K562 (cell line): Measurements from ENCODE around the gene RPTOR. TPM values are rescaled to one million over a fixed set of nuclear protein-coding genes. Genes with fewer than 3 reads are reported as not detected.

Source experiments
- ATAC-seq: fragments of 200-7000 bp; cut with Tn5 transposase; 3 replicates; pipeline ENCODE4 v1.9.1; 2020; ENCODE audit warnings: moderate library complexity
- BruUV-seq: library from RNA; stranded (reverse); fragments of 400-500 nt; replicated peaks from 2 replicates; lab custom pipeline; 2021; lab: Mats Ljungman, UMichigan
- CTCF ChIA-PET: fragments of 300-600 bp; formaldehyde crosslinking; extraction: SDS; loops from one replicate; lab custom pipeline; 2021; ENCODE audit warnings: low intra/inter-chr PET ratio; lab: Yijun Ruan, JAX
- POLR2A ChIA-PET: fragments of 300-600, 350-650 bp; sonication (Branson Sonifier 250); formaldehyde crosslinking; extraction: SDS; loops from one replicate; lab custom pipeline; 2021; ENCODE audit warnings: antibody characterized with exemption, inconsistent platforms; lab: Yijun Ruan, JAX
- DNase-seq, 4 experiments: peaks; one replicate each; pipeline versions ENCODE4 v3.0.0 to v3.0.0-alpha.2; 2011 to 2018; ENCODE audit warnings: low spot score in 3 of 4, mixed read lengths in 3 of 4; ENCODE audit errors: extremely low read depth in 1 of 4
- FAIRE-seq: peaks from 2 replicates; lab custom pipeline; 2011; peaks lifted over from hg19 to GRCh38; lab: Jason Lieb, UNC
- H2AFZ ChIP-seq: 2 replicates; pipeline ENCODE4 v1.6.0; 2011; ENCODE audit warnings: low read depth, low read length, control low read depth, inconsistent platforms
- H3K27ac ChIP-seq: fragments of 200-600 bp; 3 replicates; pipeline ENCODE4 v1.8.0; 2011; ENCODE audit warnings: low read depth, mild to moderate bottlenecking, control low read depth, inconsistent platforms, low read length, moderate library complexity, mixed read lengths; ENCODE audit errors: extremely low read depth
- H3K27me3 ChIP-seq, 2 experiments: fragments of 300-600 bp in 1 of 2; 2 replicates in 1 of 2; 3 replicates in 1 of 2; pipeline versions ENCODE4 v1.6.0 to v1.8.0; 2011; ENCODE audit warnings: inconsistent platforms in 2 of 2, low read length in 2 of 2, mild to moderate bottlenecking in 1 of 2, mixed read lengths in 1 of 2, moderate library complexity in 1 of 2; ENCODE audit not compliant: control insufficient read depth in 2 of 2, insufficient read depth in 2 of 2
- H3K36me3 ChIP-seq: fragments of 300-600 bp; 3 replicates; pipeline ENCODE4 v1.8.0; 2011; ENCODE audit warnings: mild to moderate bottlenecking, low read length, inconsistent platforms; ENCODE audit not compliant: control insufficient read depth, insufficient read depth
- H3K4me1 ChIP-seq, 2 experiments: fragments of 200-600 bp in 1 of 2; replicated peaks in 1 of 2; 2 replicates in 1 of 2; 3 replicates in 1 of 2; pipeline versions ENCODE4 v1.5.1 to v1.8.0; 2011; ENCODE audit warnings: inconsistent platforms in 2 of 2, low read length in 2 of 2, mild to moderate bottlenecking in 1 of 2, mixed read lengths in 1 of 2, moderate library complexity in 1 of 2; ENCODE audit not compliant: control insufficient read depth in 2 of 2, insufficient read depth in 2 of 2
- H3K4me2 ChIP-seq: 2 replicates; pipeline ENCODE4 v1.6.1; 2011; ENCODE audit warnings: low read length, control low read depth, inconsistent platforms, mixed read lengths; ENCODE audit not compliant: insufficient read depth
- H3K4me3 ChIP-seq: fragments of 200-600 bp; sonication (generic), shearing (Covaris generic); 2 replicates; pipeline ENCODE4 v1.5.1; 2016; ENCODE audit warnings: control low read depth, inconsistent platforms
- H3K79me2 ChIP-seq: fragments of 200-600 bp; 3 replicates; pipeline ENCODE4 v1.8.0; 2011; ENCODE audit warnings: low read length, inconsistent platforms; ENCODE audit not compliant: control insufficient read depth, insufficient read depth
- H3K9ac ChIP-seq, 2 experiments: 2 replicates each; pipeline versions ENCODE4 v1.6.0 to v1.6.1; 2011; ENCODE audit warnings: low read depth in 2 of 2, low read length in 2 of 2, control low read depth in 1 of 2, inconsistent platforms in 1 of 2, mild to moderate bottlenecking in 1 of 2, mixed read lengths in 1 of 2; ENCODE audit not compliant: insufficient read depth in 1 of 2
- H3K9me1 ChIP-seq: one replicate; pipeline ENCODE4 v1.6.0; 2011; ENCODE audit warnings: inconsistent platforms, mild to moderate bottlenecking, low read length, moderate library complexity; ENCODE audit not compliant: control insufficient read depth, insufficient read depth
- H3K9me3 ChIP-seq: replicated peaks from 2 replicates; pipeline ENCODE4 v1.5.1; 2011; ENCODE audit warnings: low read depth, low read length, inconsistent platforms; ENCODE audit not compliant: control insufficient read depth, insufficient read depth
- H4K20me1 ChIP-seq: replicated peaks from 2 replicates; pipeline ENCODE4 v1.6.1; 2011; ENCODE audit warnings: low read length, inconsistent platforms, mixed read lengths; ENCODE audit not compliant: control insufficient read depth, insufficient read depth
- ARNT ChIP-seq, 2 experiments: fragments of 450-650 bp; IDR thresholded peaks; 2 replicates each; pipeline ENCODE4 v1.6.1; 2016; ENCODE audit warnings: mild to moderate bottlenecking in 1 of 2
- HNRNPH1 ChIP-seq: fragments of 200-400 bp; formaldehyde crosslinking; optimal IDR thresholded peaks from 2 replicates; pipeline ENCODE3; 2017; ENCODE audit warnings: low read depth, mild to moderate bottlenecking, low read length, moderate library complexity
- SAFB2 ChIP-seq: fragments of 200-400 bp; formaldehyde crosslinking; IDR thresholded peaks from 2 replicates; pipeline ENCODE4 v1.6.1; 2018; ENCODE audit warnings: borderline replicate concordance, low read length, low read depth, moderate library complexity; ENCODE audit not compliant: severe bottlenecking
- ZNF140 ChIP-seq: fragments of 250-450 bp; sonication (Bioruptor Pico); IDR thresholded peaks from 2 replicates; pipeline ENCODE4 v1.8.0; 2021; ENCODE audit warnings: moderate library complexity, mild to moderate bottlenecking, inconsistent platforms
- WGBS: fragments of 100-300 bp; shearing (Covaris generic); methylation state at CpG from one replicate; pipeline ENCODE4 v1.1.6; 2016; ENCODE audit warnings: low coverage, mixed read lengths; ENCODE audit not compliant: insufficient coverage; ENCODE audit errors: missing lambda C conversion rate; 5-methylcytosine and 5-hydroxymethylcytosine counted together
- in situ Hi-C: fragments of 300-500 bp; cut with MboI; formaldehyde crosslinking; loops from 4 replicates; pipeline ENCODE4 v1.15.0; 2018; ENCODE audit warnings: inconsistent platforms, mixed read lengths
- intact Hi-C: fragments of 100-400 bp; cut with micrococcal nuclease; formaldehyde crosslinking; loops from 2 replicates; pipeline ENCODE4 v1.14.2; 2022
- polyA plus RNA-seq, 8 experiments: library from polyadenylated mRNA; depleted of rRNA in 4 of 8; stranded (reverse) in 5 of 8; unstranded in 3 of 8; fragments of >200 nt; fragmentation: Nextera tagmentation in 2 of 8; fragmentation: Illumina TruSeq in 1 of 8; extraction: Ambion mirVana in 2 of 8; extraction: Trizol in 1 of 8; gene quantifications; 2 replicates each; pipeline versions ENCODE4 v1.2.1 to v1.2.3, GENCODE V29; 2011 to 2014; ENCODE audit warnings: inconsistent platforms in 1 of 8, missing spikeins in 1 of 8
- total RNA-seq, 7 experiments: library from RNA; depleted of rRNA in 6 of 7; stranded (reverse); fragments of >200 nt in 6 of 7; fragmentation: Illumina TruSeq in 2 of 7; extraction: Trizol in 2 of 7; gene quantifications; 2 replicates each; pipeline versions ENCODE4 v1.2.1 to v1.2.3, GENCODE V29; 2011 to 2021; ENCODE audit warnings: low replicate concordance in 1 of 7
- TF ChIP-seq, protein P1 (sequence below): fragments of 450-650 bp; formaldehyde crosslinking; IDR thresholded peaks from 2 replicates; pipeline ENCODE4 v1.4.0; 2020; ENCODE audit warnings: mild to moderate bottlenecking
- TF ChIP-seq, protein P2 (sequence below): fragments of 150-350 bp; conservative IDR thresholded peaks from 2 replicates; pipeline ENCODE4 v1.6.1; 2014; ENCODE audit warnings: low read length
- TF ChIP-seq, protein P3 (sequence below): fragments of 450-650 bp; IDR thresholded peaks from 2 replicates; pipeline ENCODE4 v1.6.1; 2016; ENCODE audit warnings: mild to moderate bottlenecking

RPTOR gene
- total and polyA plus RNA-seq, 9 of the 15 experiments (the other 6 are each of a cell fraction or from before 2014, with no cell fraction given) = 0.24 to 54.1 (median 10.2) TPM

DNA sequence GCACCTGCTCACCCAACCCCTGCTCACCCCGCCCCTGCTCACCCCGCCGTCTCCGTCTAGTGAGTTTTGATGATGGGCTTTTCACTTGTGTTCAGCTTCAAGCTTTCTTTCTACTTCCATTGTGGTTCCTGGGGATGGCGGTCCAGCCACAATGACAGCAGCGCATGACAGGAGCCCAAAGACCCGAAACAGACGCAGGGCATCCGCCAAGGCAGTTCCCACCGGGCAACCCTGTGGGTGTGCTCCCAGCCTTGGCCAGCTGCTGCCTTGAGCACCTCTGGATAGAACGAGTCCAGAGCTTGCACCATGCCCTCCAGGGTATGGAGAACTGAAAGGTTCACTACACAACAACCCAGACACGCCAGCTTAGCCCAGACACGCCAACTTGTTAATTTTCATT is 354.1 kb downstream of the RPTOR start:
- Histone ChIP-seq H3K27me3 (no peaks in the 10 kb centered on the region), H4K20me1 (no peaks in the 10 kb centered on the region), H2AFZ (no peak overlapping the region), H3K4me1 (peaks cover 0 to 10% of the 10 kb centered on the region in 2 experiments; a peak in 1 of 5 replicates), H3K79me2 (no peaks in the 10 kb centered on the region), H3K9ac (no peak overlapping the region), H3K4me2 (no peak overlapping the region), H3K9me1 (no peaks in the 10 kb centered on the region), H3K9me3 (no peaks in the 10 kb centered on the region), H3K36me3 (peaks cover 46% of the 10 kb centered on the region; the same call in 2 of the 3 replicates), H3K4me3 (no peak overlapping the region), H3K27ac (no peak overlapping the region)
- no peak for ATAC-seq
- intact Hi-C loops (loop anchor here (1.0 kb wide), 2 partner anchors 32 to 471 kb away; no protein-coding TSS in a partner anchor), in situ Hi-C loops (no loop called here)
- FAIRE-seq = no peak
- WGBS = 89% methylated on average over 13 of the region's 13 CpGs
- BruUV-seq = no TSS peak
- CTCF ChIA-PET = interaction anchor here (0.9 to 1.9 kb wide), 5 partner anchors 32 to 472 kb away, joined by 3 to 17 read pairs (median 3); no protein-coding TSS in a partner anchor
- TF ChIP-seq ZNF140 (CRISPR knock-in tag) = no peak
- TF ChIP-seq SAFB2 = no peak
- TF ChIP-seq, protein P1, sequence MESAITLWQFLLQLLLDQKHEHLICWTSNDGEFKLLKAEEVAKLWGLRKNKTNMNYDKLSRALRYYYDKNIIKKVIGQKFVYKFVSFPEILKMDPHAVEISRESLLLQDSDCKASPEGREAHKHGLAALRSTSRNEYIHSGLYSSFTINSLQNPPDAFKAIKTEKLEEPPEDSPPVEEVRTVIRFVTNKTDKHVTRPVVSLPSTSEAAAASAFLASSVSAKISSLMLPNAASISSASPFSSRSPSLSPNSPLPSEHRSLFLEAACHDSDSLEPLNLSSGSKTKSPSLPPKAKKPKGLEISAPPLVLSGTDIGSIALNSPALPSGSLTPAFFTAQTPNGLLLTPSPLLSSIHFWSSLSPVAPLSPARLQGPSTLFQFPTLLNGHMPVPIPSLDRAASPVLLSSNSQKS (CRISPR knock-in tag) = no peak
- TF ChIP-seq, protein P2, sequence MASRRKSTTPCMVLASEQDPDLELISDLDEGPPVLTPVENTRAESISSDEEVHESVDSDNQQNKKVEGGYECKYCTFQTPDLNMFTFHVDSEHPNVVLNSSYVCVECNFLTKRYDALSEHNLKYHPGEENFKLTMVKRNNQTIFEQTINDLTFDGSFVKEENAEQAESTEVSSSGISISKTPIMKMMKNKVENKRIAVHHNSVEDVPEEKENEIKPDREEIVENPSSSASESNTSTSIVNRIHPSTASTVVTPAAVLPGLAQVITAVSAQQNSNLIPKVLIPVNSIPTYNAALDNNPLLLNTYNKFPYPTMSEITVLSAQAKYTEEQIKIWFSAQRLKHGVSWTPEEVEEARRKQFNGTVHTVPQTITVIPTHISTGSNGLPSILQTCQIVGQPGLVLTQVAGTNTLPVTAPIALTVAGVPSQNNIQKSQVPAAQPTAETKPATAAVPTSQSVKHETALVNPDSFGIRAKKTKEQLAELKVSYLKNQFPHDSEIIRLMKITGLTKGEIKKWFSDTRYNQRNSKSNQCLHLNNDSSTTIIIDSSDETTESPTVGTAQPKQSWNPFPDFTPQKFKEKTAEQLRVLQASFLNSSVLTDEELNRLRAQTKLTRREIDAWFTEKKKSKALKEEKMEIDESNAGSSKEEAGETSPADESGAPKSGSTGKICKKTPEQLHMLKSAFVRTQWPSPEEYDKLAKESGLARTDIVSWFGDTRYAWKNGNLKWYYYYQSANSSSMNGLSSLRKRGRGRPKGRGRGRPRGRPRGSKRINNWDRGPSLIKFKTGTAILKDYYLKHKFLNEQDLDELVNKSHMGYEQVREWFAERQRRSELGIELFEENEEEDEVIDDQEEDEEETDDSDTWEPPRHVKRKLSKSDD = no peak
- TF ChIP-seq, protein P3, sequence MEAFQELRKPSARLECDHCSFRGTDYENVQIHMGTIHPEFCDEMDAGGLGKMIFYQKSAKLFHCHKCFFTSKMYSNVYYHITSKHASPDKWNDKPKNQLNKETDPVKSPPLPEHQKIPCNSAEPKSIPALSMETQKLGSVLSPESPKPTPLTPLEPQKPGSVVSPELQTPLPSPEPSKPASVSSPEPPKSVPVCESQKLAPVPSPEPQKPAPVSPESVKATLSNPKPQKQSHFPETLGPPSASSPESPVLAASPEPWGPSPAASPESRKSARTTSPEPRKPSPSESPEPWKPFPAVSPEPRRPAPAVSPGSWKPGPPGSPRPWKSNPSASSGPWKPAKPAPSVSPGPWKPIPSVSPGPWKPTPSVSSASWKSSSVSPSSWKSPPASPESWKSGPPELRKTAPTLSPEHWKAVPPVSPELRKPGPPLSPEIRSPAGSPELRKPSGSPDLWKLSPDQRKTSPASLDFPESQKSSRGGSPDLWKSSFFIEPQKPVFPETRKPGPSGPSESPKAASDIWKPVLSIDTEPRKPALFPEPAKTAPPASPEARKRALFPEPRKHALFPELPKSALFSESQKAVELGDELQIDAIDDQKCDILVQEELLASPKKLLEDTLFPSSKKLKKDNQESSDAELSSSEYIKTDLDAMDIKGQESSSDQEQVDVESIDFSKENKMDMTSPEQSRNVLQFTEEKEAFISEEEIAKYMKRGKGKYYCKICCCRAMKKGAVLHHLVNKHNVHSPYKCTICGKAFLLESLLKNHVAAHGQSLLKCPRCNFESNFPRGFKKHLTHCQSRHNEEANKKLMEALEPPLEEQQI = no peak
- no peak for TF ChIP-seq HNRNPH1
- TF ChIP-seq ARNT (IDR thresholded peaks at IDR 0.05) = no peak
- TF ChIP-seq, all 486 proteins: peak for 0
- no peak for DNase-seq
- POLR2A ChIA-PET = interaction anchor here (0.5 to 1.5 kb wide), 2 partner anchors 21 to 80 kb away, joined by 3 to 7 read pairs; no protein-coding TSS in a partner anchor
